Activated CD4-positive, alpha-beta T cell treated with anti-CD3 and anti-CD28 coated beads for 36 hours (primary cell): ENCODE results near the gene WDR31. TPM values are rescaled to one million over a fixed set of nuclear protein-coding genes. Genes with fewer than 3 reads are reported as not detected.
"Not testable (repeated sequence)": the region's sequence is repeated elsewhere in the genome, so short reads cannot be mapped to it uniquely, and the experiment has no call there.

Source experiments
- ATAC-seq: fragments of 200-7000 bp; cut with Tn5 transposase; one replicate; pipeline ENCODE4 v1.10.0; 2021; ENCODE audit warnings: mild to moderate bottlenecking, moderate library complexity
- CTCF ChIA-PET: fragments of 350-600 bp; sonication (Branson Sonifier 250); formaldehyde crosslinking; loops from one replicate; lab custom pipeline; 2021; ENCODE audit warnings: antibody characterized with exemption; lab: Charles Lee
- POLR2A ChIA-PET: fragments of 350-600 bp; sonication (Branson Sonifier 250); formaldehyde crosslinking; loops from one replicate; lab custom pipeline; 2021; ENCODE audit warnings: antibody characterized with exemption, inconsistent platforms; lab: Charles Lee
- DNase-seq: peaks from one replicate; pipeline ENCODE4 v3.0.0-alpha.2; 2020
- H3K27ac Mint-ChIP-seq: one replicate; pipeline ENCODE4 v1.8.0; 2021; ENCODE audit warnings: mixed read lengths
- H3K27me3 Mint-ChIP-seq: one replicate; pipeline ENCODE4 v1.8.0; 2021; ENCODE audit warnings: mixed read lengths
- H3K36me3 Mint-ChIP-seq: one replicate; pipeline ENCODE4 v1.8.0; 2021; ENCODE audit warnings: low read depth, mixed read lengths
- H3K4me1 Mint-ChIP-seq: one replicate; pipeline ENCODE4 v1.8.0; 2021; ENCODE audit warnings: mixed read lengths
- H3K4me3 Mint-ChIP-seq: one replicate; pipeline ENCODE4 v1.8.0; 2021; ENCODE audit warnings: mild to moderate bottlenecking, moderate library complexity, mixed read lengths
- H3K9me3 Mint-ChIP-seq: one replicate; pipeline ENCODE4 v1.8.0; 2021; ENCODE audit warnings: low read depth, mixed read lengths
- intact Hi-C, 2 experiments: fragments of 100-400 bp; cut with DNase I in 1 of 2; cut with micrococcal nuclease in 1 of 2; formaldehyde crosslinking; loops; one replicate each; pipeline versions ENCODE4 v1.14.2 to v1.15.1; 2022 to 2024; cut with DNase I, micrococcal nuclease
- total RNA-seq, 2 experiments: library from RNA; stranded (reverse); gene quantifications; one replicate each; pipeline ENCODE4 v1.2.3, GENCODE V29; 2021

Gene WDR31
- total RNA-seq, 2 experiments from 2014 or later, result 1.7 to 2.1 TPM

DNA sequence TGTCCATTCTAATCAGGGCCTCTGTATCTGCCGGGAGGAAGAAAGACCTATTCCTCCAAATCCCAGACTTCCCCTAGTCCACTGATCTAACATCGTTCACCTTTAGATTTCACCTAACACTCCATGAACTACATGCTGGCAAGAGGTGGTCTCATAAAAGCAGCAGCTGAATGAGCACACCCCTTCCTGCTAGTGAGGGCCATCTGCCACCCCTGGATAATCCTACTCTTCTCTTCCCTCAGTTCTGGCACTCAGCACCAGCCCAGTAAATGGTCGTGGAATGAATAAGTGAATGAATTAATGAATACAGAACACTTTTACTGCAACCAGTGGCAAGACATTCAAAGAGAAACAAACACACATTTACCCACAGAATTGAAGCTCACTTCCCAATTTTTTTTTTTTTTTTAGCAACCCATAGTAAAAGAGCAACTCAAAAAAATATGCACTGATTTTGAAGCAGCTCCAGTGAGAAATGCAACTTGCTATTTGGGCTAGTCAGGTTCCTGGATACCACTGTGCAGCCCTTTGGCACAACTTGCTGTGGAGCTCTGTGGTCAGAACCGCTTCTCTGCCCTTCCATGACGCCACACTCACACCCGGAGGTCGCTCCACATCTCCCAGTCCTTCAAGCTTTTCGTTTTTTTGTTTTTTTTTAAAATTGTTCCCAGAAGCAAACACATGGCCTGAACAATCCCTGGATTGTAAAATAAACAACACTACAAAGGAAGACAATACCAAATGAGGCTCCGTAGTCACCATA is 43.1 kb downstream of the WDR31 start:
- Mint-ChIP-seq H3K36me3 (peaks cover 3% of the 10 kb centered on the region), H3K9me3 (no peaks in the 10 kb centered on the region), H3K27me3 (no peaks in the 10 kb centered on the region), H3K27ac (no peak overlapping the region), H3K4me3 (no peak overlapping the region), H3K4me1 (no peaks in the 10 kb centered on the region)
- intact Hi-C loops, result no loop called here
- ChIA-PET CTCF (interaction anchor here (0.7 to 1.1 kb wide), 4 partner anchors 13 to 361 kb away, joined by 3 to 4 read pairs (median 3); partner anchors contain the start of gene ALAD), POLR2A (interaction anchor here (0.6 kb wide), 1 partner anchor 15 kb away, joined by 3 read pairs; no protein-coding TSS in a partner anchor)
- DNase-seq (no peak), ATAC-seq (no peak)

DNA sequence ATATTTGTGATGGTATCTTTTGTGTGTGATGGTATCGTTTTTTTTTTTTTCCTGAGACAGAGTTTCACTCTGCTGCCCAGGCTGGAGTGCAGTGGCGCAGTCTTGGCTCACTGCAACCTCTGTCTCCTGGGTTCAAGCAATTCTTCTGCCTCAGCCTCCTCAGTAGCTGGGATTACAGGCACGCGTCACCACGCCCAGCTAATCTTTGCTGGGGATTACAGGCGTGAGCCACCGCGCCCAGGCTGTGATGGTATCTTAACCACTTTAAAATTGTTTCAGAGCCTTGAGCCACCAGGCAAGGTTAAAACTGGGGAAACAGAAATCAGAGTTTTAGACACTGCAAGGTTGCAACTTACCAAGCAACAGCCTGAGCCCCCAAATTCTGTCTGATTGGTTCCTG is 43.8 kb downstream of the WDR31 start:
- intact Hi-C loops, result not testable (repeated sequence)
- CTCF ChIA-PET, result interaction anchor here (0.6 to 1.1 kb wide), 2 partner anchors 359 to 380 kb away, joined by 3 read pairs; no protein-coding TSS in a partner anchor

DNA sequence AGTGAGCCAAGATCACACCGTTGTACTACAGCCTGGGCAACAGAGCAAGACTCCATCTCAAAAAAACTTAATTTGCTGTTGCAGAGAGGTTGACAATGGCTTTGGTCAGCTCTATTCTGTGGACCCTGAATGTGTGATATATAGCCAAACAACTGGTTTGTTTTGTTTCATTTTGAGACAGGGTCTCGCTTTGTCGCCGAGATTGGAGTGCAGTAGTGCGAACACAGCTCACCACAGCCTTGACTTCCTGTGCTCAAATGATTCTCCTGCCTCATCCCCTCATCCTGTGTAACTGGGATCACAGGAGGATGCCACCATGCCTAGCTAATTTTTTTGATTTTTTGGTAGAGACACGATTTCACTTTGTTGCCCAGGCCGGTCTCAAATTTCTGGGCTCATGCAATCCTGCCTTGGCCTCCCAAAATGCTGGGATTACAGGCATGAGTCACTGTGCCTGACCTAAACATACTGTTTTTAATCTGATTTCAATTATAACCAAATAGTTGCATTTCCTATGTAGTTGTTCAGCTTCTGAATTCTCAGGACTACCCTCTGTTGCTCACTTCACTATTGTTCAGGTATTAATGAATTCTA is 46.7 kb downstream of the WDR31 start:
- H3K9me3 Mint-ChIP-seq, result no peaks in the 10 kb centered on the region
- no peak overlapping the region for H3K27ac Mint-ChIP-seq
- POLR2A ChIA-PET, result no interaction called here
- ATAC-seq, result no peak
- no peak for DNase-seq
- no peaks in the 10 kb centered on the region for H3K4me1 Mint-ChIP-seq
- CTCF ChIA-PET, result no interaction called here
- intact Hi-C loops, result no loop called here
- H3K4me3 Mint-ChIP-seq, result no peak overlapping the region
- H3K27me3 Mint-ChIP-seq, result no peaks in the 10 kb centered on the region
- H3K36me3 Mint-ChIP-seq, result peaks cover 29% of the 10 kb centered on the region

More for the DNA sequence above, 43.8 kb downstream of the WDR31 start:
- H3K4me3 Mint-ChIP-seq, H3K36me3 Mint-ChIP-seq, H3K9me3 Mint-ChIP-seq, ATAC-seq, H3K27ac Mint-ChIP-seq, H3K4me1 Mint-ChIP-seq, POLR2A ChIA-PET, H3K27me3 Mint-ChIP-seq, DNase-seq: not testable (repeated sequence)

DNA sequence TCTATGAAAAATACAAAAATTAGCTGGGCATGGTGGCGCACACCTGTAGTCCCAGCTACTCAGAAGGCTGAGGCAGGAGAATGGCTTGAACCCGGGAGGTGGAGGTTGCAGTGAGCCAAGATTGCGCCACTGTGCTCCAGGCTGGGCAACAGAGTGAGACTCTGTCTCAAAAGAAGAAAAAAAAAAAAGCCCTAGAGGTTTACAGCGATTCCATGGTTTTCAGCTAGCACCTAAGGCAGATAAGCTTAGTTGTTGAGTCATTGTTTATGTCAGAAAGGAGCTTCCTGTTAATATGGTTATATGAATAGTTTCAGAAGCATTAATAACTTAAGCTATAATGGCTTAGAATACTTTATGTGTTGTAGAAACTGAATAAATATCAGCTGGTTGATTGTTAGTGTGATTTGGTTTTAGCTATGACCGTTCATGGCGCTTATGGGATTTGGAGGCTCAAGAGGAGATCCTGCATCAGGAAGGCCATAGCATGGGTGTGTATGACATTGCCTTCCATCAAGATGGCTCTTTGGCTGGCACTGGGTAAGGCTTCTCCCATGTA is 49.9 kb downstream of the WDR31 start:
- no peak for ATAC-seq
- H3K27me3 Mint-ChIP-seq, result no peaks in the 10 kb centered on the region
- H3K9me3 Mint-ChIP-seq, result no peaks in the 10 kb centered on the region
- H3K4me1 Mint-ChIP-seq, result no peaks in the 10 kb centered on the region
- no peak overlapping the region for H3K27ac Mint-ChIP-seq
- DNase-seq, result no peak
- no peak overlapping the region for H3K4me3 Mint-ChIP-seq
- CTCF ChIA-PET, result no interaction called here
- POLR2A ChIA-PET, result no interaction called here
- peaks cover 46% of the 10 kb centered on the region for H3K36me3 Mint-ChIP-seq
- intact Hi-C loops, result no loop called here

DNA sequence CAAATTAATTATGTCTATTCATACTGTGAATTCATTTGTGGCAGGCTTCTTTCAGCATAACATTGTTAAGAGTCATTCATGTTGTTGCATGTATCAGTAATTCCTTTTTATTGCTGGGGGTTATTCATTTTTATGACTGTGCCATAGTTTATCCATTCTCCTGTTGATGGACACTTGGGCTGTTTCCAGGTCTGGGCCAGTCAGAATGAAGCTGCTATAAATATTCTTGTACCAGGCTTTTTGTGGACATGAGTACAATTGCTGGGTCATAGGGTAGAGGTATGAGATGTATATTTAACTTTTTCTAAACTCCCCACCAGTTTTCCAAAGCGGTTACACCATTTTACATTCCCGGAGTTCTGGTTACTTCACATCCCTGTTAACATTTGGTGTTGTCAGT is 51.0 kb downstream of the WDR31 start:
- H3K27ac Mint-ChIP-seq, result no peak overlapping the region
- H3K36me3 Mint-ChIP-seq, result peaks cover 55% of the 10 kb centered on the region
- no peak overlapping the region for H3K4me3 Mint-ChIP-seq
- POLR2A ChIA-PET, result no interaction called here
- CTCF ChIA-PET, result no interaction called here
- no peaks in the 10 kb centered on the region for H3K9me3 Mint-ChIP-seq
- no peaks in the 10 kb centered on the region for H3K27me3 Mint-ChIP-seq
- intact Hi-C loops, result no loop called here
- no peak for ATAC-seq
- H3K4me1 Mint-ChIP-seq, result no peaks in the 10 kb centered on the region
- DNase-seq, result no peak

DNA sequence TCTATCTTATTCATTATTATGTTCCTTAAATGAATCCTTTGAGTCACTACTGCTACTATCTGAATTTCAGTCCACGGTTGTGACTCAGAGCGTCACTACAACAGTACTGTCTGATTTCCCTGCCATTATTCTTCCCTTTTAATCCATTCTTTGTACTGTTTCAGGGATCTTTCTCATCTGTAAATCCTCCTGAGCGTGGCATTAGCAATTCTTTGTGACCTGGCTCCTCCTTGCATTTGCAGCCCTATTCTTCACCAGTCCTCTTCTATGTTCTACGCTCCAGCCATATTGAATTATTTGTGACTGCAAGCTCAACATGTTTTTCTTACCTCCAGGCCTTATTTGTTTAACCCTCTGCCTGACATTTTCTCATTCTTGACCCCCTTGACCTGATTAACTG is 58.7 kb downstream of the WDR31 start:
- no peak overlapping the region for H3K4me3 Mint-ChIP-seq
- peaks cover 26% of the 10 kb centered on the region for H3K4me1 Mint-ChIP-seq
- H3K27me3 Mint-ChIP-seq, result no peaks in the 10 kb centered on the region
- DNase-seq (no peak), ATAC-seq (no peak)
- H3K9me3 Mint-ChIP-seq, result no peaks in the 10 kb centered on the region
- H3K27ac Mint-ChIP-seq, result no peak overlapping the region
- peaks cover 63% of the 10 kb centered on the region for H3K36me3 Mint-ChIP-seq
- POLR2A ChIA-PET, result no interaction called here
- CTCF ChIA-PET, result interaction anchor here (0.6 kb wide), 1 partner anchor 318 kb away, joined by 3 read pairs; no protein-coding TSS in a partner anchor
- intact Hi-C loops, result no loop called here

DNA sequence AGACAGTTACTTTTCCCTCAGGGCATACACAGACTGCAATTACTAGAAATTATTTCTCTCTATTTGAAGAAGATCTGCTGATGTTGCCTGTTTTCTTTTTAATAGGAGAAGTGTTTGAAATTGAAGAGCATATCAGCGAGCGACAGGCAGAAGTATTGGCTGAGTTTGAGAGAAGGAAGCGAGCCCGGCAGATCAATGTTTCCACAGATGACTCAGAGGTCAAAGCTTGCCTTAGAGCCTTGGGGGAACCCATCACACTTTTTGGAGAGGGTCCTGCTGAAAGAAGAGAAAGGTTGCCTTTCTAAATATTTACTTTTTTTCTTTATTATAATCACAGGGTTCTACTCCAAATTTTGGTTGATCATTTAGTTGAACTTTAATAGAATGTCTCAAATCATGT is 61.2 kb downstream of the WDR31 start:
- no peak for ATAC-seq
- H3K27me3 Mint-ChIP-seq, result no peaks in the 10 kb centered on the region
- no peaks in the 10 kb centered on the region for H3K9me3 Mint-ChIP-seq
- no peak for DNase-seq
- peaks cover 31% of the 10 kb centered on the region for H3K4me1 Mint-ChIP-seq
- intact Hi-C loops, result loop anchor here (5.0 to 10.0 kb wide), 3 partner anchors 236 to 1306 kb away; partner anchors contain the start of gene ATP6V1G1 (in 1 of the 2)
- no peak overlapping the region for H3K4me3 Mint-ChIP-seq
- ChIA-PET CTCF (interaction anchor here (1.7 kb wide), 1 partner anchor 10 kb away, joined by 5 read pairs; no protein-coding TSS in a partner anchor), POLR2A (no interaction called here)
- H3K27ac Mint-ChIP-seq, result no peak overlapping the region
- H3K36me3 Mint-ChIP-seq, result peaks cover 50% of the 10 kb centered on the region

DNA sequence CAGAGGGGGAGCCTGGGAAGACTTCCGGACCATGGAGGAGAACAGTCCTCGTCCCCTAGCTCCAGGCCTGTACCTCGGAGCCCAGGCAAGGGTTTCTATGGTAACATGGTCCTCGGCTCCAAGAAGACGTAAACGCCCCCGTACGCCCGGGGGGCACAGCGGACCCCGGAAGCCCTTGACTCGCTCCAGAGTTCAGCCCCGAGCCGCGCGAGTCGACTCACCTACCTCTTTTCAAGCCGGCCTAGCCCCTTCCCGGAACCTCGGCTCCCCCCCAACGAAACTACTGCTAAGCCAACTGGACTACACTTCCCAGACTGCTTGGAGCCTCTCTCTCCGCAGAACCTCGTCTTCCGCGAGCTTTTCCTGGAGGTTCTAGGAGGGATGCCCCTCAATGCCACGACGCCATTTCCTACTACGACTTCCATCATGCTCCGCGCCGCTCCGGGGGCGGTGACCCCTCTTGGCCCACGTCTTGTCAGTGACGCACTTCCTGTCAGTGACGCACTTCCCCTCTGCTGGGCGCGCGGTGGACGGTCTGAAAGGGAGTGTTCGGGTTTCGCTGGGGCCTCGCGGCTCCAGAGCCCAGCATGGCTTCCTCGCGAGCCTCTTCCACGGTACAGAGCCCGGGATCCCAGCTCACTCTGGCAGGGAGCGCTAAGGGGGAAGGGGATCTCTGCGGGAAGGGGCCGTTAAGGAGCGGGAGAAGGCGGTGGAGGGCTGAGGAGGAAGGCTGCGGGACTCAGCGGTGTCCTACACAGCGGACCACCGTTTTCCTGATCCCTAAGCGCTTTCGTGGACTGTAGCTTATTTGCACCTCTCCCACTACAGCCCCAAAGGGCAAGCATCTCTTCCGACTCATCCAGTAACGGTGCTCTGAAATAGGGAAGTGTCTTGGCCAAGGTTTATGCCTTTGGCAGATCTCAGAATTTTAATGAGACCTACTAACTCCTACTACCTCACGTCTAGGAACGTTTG is 64.6 kb downstream of the WDR31 start, which contains the start of the genes CDC26 and PRPF4:
TSS of gene CDC26 (minus strand) at position 416 of the 975 bp plus-strand sequence. CDS start 3,065 bp downstream, outside the sequence.
TSS of gene PRPF4 (plus strand) at position 502 of the 975 bp plus-strand sequence. CDS start at position 588, 86 bp downstream.
- peak; percentile 91 for ATAC-seq
- Mint-ChIP-seq H3K9me3 (no peaks in the 10 kb centered on the region), H3K4me3 (no peak within 1 kb of the TSS), H3K27me3 (no peaks in the 10 kb centered on the region), H3K27ac (no peak within 1 kb of the TSS), H3K4me1 (peaks cover 35% of the 10 kb centered on the region), H3K36me3 (peaks cover 48% of the 10 kb centered on the region)
- peak; percentile 98 for DNase-seq
- intact Hi-C loops, result loop anchor here (1.0 to 10.0 kb wide), 16 partner anchors 54 to 1645 kb away; partner anchors contain the start of genes ALAD (in 2 of the 2), C9orf43 (in 2 of the 2), FKBP15 (in 2 of the 2) and POLE3 (in 2 of the 2)
- ChIA-PET POLR2A (interaction anchor here (0.6 to 1.6 kb wide), 4 partner anchors 54 to 955 kb away, joined by 3 to 13 read pairs (median 4); partner anchors contain the start of genes C9orf43, FKBP15, POLE3 and SLC31A1), CTCF (interaction anchor here (0.6 to 5.6 kb wide), 34 partner anchors 10 to 381 kb away, joined by 3 to 43 read pairs (median 5); partner anchors contain the start of genes ALAD, C9orf43, FKBP15 and POLE3)

DNA sequence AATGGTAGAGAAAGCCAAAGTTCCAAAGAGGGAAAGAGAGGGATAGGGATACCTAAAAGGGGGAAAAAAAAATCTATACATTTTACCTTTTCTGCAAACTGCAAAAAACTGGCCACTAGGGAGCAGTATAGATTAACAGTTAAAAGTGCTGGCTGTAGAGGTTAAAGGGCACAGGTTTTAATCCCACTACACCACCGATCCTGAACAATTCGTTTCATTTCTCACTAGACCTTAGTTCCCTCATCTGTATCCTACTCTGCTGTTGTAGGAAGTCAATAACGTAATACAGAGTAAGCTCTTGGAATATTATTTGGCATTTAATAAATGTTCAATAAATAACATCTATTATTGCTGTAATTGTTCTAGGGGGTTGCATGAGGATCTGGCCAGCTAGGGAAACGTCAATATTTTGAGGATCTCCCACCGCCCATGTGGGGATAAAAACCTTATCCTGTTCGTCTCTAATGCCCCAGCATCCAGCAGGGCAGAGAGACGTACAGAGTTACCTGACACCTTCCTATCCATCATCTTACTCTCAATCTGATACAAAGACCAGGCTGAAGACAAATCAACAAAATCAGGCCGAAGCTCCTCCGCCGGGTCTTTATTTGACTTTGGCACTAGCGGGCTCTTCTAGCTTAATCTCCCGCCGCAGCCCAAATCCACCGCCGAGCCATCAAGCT is 65.5 kb downstream of the WDR31 start:
- H3K4me1 Mint-ChIP-seq, result peaks cover 33% of the 10 kb centered on the region
- DNase-seq, result peak; percentile 28
- ChIA-PET CTCF (interaction anchor here (0.6 to 5.6 kb wide), 37 partner anchors 9 to 382 kb away, joined by 3 to 43 read pairs (median 5); partner anchors contain the start of genes ALAD, C9orf43, FKBP15 and POLE3), POLR2A (interaction anchor here (0.6 to 1.6 kb wide), 5 partner anchors 43 to 136 kb away, joined by 3 to 13 read pairs (median 3); partner anchors contain the start of genes ALAD, C9orf43, FKBP15 and POLE3)
- H3K9me3 Mint-ChIP-seq, result no peaks in the 10 kb centered on the region
- intact Hi-C loops, result loop anchor here (1.0 to 10.0 kb wide), 18 partner anchors 53 to 1644 kb away; partner anchors contain the start of genes ALAD (in 2 of the 2), C9orf43 (in 2 of the 2), FKBP15 (in 2 of the 2) and POLE3 (in 2 of the 2)
- no peak overlapping the region for H3K4me3 Mint-ChIP-seq
- ATAC-seq, result peak; percentile 24
- H3K36me3 Mint-ChIP-seq, result peaks cover 44% of the 10 kb centered on the region
- H3K27me3 Mint-ChIP-seq, result no peaks in the 10 kb centered on the region
- H3K27ac Mint-ChIP-seq, result no peak overlapping the region
